Neural cell (in vitro differentiated cells): ENCODE results near the gene IFNLR1.

ENCODE experiments used
- CTCF ChIP-seq: fragments of 450-650 bp; IDR thresholded peaks from 2 replicates; pipeline ENCODE4 v1.5.1; 2014; ENCODE audit warnings: antibody characterized with exemption, mild to moderate bottlenecking, moderate library complexity; ENCODE audit not compliant: poor library complexity, severe bottlenecking
- EP300 ChIP-seq: fragments of 450-650 bp; conservative IDR thresholded peaks from 2 replicates; pipeline ENCODE4 v1.6.1; 2014; ENCODE audit warnings: antibody characterized with exemption, mild to moderate bottlenecking, moderate library complexity; ENCODE audit not compliant: poor library complexity, severe bottlenecking
- EZH2 ChIP-seq: fragments of 200-600, 300-800 bp; shearing (Covaris generic), sonication (generic); IDR thresholded peaks from 2 replicates; pipeline ENCODE4 v1.6.1; 2014; ENCODE audit warnings: antibody characterized with exemption, low read length, borderline replicate concordance, mild to moderate bottlenecking; ENCODE audit not compliant: insufficient read depth, poor library complexity, severe bottlenecking
- MXI1 ChIP-seq: fragments of 450-650 bp; conservative IDR thresholded peaks from 2 replicates; pipeline ENCODE4 v1.6.1; 2014; ENCODE audit warnings: antibody characterized with exemption, mild to moderate bottlenecking; ENCODE audit not compliant: poor library complexity, severe bottlenecking
- POLR2AphosphoS5 ChIP-seq: IDR thresholded peaks from 2 replicates; pipeline ENCODE4 v1.6.1; 2012
- REST ChIP-seq: IDR thresholded peaks from 2 replicates; pipeline ENCODE4 v1.6.1; 2012; ENCODE audit warnings: borderline replicate concordance
- SMC3 ChIP-seq: fragments of 450-650 bp; conservative IDR thresholded peaks from 2 replicates; pipeline ENCODE4 v1.6.1; 2014; ENCODE audit warnings: antibody characterized with exemption, mild to moderate bottlenecking, moderate library complexity; ENCODE audit not compliant: poor library complexity
- TAF1 ChIP-seq: IDR thresholded peaks from 2 replicates; pipeline ENCODE4 v1.6.1; 2012; ENCODE audit warnings: low read depth

- no peak for TF ChIP-seq CTCF
- no peak for TF ChIP-seq EZH2
- no peak for TF ChIP-seq EP300
- TF ChIP-seq REST = no peak
- TF ChIP-seq MXI1 = no peak
- no peak for TF ChIP-seq TAF1
- TF ChIP-seq SMC3 = no peak
- TF ChIP-seq POLR2AphosphoS5 = no peak
Observed at GRCh38 chr1:24126018-24126671, 60.9 kb downstream of the IFNLR1 start.
